Stimulated activated CD8-positive, alpha-beta memory T cell treated with anti-CD3 and anti-CD28 coated beads, Interleukin-4, amount 100 ng/mL, for 1 hour (primary cell): ENCODE data around the gene NOP56.
A peak's percentile ranks its signal among the peaks of the same experiment; 100 is the strongest.

Source experiments
- DNase-seq, 2 donors: peaks; one replicate each; pipeline ENCODE4 v3.0.0-alpha.2; 2020; ENCODE audit warnings: low read depth in 2 of 2, low spot score in 1 of 2

The NOP56 gene, protein sequence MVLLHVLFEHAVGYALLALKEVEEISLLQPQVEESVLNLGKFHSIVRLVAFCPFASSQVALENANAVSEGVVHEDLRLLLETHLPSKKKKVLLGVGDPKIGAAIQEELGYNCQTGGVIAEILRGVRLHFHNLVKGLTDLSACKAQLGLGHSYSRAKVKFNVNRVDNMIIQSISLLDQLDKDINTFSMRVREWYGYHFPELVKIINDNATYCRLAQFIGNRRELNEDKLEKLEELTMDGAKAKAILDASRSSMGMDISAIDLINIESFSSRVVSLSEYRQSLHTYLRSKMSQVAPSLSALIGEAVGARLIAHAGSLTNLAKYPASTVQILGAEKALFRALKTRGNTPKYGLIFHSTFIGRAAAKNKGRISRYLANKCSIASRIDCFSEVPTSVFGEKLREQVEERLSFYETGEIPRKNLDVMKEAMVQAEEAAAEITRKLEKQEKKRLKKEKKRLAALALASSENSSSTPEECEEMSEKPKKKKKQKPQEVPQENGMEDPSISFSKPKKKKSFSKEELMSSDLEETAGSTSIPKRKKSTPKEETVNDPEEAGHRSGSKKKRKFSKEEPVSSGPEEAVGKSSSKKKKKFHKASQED

DNA sequence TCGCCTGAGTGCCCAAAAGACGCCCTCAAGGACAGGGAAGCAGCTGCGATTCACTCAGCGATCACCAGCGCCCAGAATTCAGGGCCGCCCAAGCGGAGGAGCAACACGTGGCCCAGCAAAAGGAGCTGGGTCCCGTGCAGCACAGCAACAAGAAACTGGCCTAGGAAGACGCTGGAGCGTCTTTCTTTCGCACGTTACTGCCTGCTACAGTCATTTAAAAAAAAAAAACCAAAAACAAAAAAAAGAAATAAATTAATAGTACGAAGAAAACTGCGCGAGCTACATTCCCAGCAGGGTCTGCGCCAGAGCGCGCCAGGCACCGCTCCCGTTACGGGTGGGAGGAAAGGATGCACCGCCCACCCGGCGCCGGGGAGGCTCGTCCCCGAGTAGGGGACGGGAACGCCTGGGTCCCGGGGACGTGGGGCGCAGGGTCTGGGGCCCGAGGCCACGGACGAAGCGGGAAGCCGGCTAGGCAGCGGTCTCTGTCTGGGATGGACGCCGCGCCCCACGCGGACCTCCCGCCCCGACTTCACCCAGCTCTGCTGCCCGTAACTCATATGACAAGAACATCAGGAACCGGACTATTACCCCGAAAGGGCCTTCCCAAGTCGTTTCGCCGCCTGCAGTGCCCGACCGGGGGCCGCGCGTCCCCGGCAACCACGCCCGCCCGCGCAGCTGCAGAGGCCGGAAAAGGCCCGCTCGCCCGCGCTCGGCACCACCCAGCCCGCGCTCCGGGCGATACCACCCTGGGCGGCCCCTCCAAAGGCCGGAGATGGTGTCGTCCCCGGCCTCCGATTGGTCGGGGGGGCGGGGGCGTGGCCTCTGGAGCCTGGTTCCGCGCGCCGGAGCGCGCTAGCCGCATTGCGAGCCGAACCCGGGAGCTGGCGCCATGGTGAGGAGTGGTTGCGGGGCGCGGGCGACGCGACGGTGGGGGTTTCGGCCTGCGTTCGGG, at the start of gene NOP56:
TSS of gene NOP56 (plus strand) at position 861 of the 952 bp plus-strand sequence. CDS start at position 890, 29 bp downstream.
- peak; percentile 78 to 88 for DNase-seq

GRCh38 chr20:2602746-2603145, 49.7 kb upstream of the NOP56 start:
- DNase-seq = no peak

- no peak for DNase-seq
These were observed 48.5 kb upstream of the NOP56 start for GRCh38 chr20:2603816-2604505.

DNA sequence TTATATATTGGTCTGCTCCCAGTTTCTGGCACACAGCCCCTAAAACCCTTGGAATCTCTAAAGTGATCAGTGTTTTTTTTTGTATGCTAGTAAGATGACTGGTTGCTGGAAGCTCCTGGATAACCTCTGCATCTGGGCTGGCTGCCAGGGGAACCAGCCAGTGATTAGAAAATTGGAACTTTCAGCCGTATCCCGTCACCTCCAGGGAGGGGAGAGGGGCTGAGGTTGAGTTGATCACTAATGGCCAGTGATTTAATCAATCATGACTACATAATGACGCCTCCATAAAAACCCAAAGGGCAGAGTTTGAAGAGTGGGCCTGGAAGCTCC, 48.0 kb upstream of the NOP56 start:
- no peak for DNase-seq

GRCh38 chr20:2606507-2607006, 45.9 kb upstream of the NOP56 start:
- no peak for DNase-seq

DNA sequence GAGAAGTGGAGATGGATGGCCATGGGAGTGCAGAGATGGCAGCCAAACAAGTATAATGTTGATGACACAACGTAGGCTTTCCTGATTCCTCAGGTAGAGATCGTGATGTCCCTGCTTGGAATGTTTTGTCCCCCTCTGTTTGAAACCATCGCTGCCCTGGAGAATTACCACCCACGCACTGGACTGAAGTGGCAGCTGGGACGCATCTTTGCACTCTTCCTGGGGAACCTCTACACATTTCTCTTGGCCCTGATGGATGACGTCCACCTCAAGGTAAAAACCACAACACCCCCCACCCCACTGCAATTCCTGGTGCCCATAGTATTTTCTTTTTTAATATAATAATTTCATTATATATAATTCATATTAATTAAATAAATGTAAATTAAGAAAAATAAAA, 42.1 kb upstream of the NOP56 start:
- no peak for DNase-seq

DNA sequence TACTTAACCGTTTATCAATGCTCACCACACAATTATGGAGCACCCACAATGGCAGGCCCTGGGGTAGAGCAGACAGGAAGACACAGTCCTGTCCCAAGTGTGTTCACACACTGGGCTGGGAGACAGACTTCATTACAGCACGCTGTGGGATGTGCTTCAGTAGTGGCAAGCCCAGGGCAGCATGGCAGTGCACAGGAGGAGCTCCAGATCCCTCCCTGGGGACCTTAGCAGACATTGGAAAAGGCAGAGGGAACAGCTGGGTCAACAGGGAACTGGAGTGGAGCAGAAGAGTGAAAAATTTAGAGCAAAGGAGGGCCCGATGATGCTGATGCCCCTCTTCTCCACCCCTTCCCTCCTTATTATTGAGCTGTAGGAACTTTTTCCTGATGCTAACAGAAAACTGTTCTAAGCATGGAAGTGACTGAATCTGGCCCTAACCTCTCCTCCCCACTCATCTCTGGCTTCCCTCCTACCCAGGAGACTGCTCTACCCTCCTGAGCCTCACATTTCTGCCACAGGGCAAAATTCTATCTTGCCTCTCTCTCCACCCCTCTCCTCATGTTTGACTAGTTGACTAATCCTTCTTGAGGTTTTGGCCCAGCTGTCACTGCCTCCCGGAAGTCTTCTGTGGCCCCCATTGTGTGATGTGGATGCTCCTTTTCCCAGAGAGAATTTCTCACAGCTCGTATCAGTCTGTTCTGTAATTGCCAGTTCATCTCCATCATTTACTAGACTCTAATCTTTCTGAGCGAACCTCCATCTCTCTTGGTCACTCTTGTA, 41.3 kb upstream of the NOP56 start:
- DNase-seq = no peak

- no peak for DNase-seq
These were observed 40.4 kb upstream of the NOP56 start for GRCh38 chr20:2612073-2612472.

- no peak for DNase-seq
These were observed 35.8 kb upstream of the NOP56 start for GRCh38 chr20:2616634-2617033.

- no peak for DNase-seq
These were observed 35.2 kb upstream of the NOP56 start for GRCh38 chr20:2617099-2617714.

DNA sequence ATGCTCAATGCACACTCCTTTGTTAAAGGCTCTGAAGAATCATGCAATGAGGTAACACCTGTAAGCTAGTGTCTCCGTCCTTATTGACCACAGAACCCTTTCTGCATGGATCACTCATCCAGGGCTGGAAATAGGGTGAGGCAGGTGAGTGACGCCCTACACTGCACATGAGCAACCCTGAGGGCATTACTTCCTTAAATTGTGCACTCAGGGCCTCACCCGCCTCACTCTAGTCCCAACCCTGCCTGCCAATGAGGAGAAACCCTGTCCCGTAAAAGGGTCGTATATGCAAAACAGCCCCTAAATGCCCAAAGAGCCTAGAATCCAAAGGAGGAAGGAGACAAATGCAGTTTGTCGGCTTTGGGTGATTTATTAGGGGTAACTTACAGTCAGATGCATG, 33.6 kb upstream of the NOP56 start:
- DNase-seq = no peak

DNA sequence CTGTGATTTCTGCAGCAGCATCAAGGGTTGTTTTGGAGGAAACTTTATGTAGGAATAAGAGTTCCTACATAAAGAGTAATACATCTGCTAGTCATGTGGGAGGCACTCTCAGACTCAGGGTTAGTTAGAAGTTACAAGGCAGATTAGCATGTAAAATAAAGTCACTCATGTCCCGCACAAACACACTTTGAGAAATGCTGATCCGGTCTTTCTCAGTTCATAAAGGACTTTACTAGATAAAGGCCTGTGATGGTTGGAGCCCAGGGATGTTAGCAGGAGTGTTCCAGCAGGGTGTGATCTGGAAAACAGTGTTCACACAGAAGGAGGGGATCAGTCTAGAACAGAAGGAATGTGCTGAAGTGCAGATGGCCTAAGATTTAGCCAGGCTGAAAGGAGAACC, 33.1 kb upstream of the NOP56 start:
- no peak for DNase-seq

DNA sequence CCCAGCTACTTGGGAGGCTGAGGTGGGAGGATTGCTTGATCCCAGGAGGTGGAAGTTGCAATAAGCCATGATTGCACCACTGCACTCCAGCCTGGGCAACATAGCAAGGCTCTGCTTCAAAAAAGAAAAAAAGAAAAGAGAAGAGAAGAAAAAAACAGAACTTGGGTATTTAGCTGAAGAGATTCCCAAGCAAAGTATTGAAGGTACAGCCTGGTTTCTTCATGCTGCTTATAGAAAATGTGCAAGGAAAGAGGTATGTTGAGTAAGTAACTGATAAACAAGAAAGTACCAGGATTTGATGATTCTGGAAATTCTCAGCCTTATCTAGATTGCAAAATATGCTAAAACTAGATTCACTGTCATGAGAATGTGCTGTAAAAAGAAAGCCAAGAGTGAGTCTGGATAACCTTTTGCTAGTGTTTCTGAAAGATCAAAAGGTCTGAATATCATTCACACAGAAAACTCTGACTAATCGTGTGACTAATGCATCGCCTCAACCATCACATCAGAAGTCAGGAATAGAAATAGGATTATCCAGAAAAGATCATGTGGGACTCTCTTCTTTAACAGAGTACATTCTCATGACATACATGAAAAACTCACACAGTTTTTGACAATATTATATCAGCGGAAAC, 32.4 kb upstream of the NOP56 start:
- no peak for DNase-seq

DNA sequence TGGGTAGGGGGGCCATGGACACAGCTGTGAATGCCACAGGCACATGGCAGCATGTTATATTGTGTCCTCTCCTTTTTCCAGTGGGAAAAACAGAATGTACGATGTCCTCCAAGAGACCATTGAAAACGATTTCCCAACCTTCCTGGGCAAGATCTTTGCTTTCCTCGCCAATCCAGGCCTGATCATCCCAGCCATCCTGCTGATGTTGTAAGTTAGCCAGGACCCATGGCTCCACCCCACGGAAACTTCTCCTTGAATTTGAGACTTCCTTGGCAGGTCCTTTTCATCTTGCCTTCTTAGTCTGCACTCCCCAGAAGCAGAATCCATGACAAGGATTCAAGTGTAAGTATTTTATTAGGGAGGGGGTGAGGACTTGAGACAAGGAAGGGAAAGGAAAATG, 28.2 kb upstream of the NOP56 start:
- DNase-seq = no peak

GRCh38 chr20:2625062-2625461, 27.4 kb upstream of the NOP56 start:
- no peak for DNase-seq

DNA sequence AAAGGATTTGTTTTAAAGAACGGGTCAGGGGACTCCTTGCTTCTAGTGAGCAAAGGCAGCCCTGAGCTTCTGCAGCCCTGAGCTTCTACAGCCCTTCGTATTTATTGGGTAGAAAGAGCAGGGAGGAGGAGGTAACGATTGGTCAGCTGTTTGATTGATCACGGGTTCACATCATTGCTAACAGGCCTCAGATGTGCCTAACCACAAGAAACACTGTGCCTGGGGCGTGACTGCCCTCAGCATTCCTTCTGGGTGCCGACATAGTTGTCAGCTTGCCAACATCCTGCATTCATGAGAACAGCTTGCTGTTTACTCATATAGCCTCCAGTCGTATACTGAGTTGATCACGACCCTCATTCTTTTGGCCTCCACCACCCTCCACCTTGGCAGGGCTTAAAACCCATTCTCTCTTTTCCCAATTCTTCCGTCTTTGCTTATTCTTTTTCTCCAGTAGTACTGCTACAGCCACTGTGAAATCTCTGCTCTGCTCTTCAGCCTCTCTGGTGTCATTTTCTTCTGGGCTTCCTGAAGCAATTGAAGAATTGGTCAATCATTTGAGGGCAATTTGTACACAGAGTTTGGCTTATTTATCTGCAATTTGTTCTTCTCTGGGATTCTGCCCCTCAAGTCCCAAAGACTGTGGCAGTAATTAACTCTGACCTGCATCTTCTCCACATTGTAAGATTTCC, 25.4 kb upstream of the NOP56 start:
- no peak for DNase-seq

- DNase-seq = no peak
These were observed 21.2 kb upstream of the NOP56 start for GRCh38 chr20:2631228-2631627.

DNA sequence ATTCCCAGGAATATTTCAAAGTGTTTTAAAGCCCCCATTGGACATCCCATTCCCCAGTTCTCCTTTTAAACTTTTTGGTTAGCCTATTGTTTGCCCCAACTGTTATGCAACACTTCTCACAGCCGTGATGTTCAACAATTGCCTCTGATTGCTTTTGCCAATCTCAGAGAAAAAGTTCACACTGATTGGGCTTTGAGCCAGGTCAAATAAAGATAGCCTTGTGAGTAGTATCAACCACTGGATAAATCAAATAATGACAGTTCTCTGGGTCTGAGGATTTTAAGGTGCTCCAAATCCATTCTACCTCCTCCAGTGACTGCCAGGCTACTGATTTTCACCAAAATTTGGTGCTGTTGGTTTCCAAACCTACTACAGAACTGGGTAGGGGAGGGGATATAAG, 19.1 kb upstream of the NOP56 start:
- DNase-seq = no peak

DNA sequence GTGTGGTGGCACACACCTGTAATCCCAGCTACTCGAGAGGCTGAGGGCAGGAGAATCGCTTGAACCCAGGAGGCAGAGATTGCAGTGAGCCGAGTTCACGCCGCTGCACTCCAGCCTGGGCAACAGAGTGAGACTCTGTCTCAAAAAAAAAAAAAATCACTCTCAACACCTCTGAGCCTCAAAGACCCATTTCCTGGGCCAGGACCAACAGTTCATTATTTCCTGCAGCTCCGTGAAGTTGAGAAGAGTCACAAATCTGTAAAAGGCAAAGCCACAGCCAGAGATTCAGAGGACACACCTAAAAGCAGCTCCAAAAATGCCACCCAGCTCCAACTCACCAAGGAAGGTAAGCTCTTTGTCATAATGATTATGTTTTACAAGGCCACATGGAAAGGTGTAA, 15.2 kb upstream of the NOP56 start:
- no peak for DNase-seq
